HUES64 (cell line): ENCODE measurements around the gene JAG1. TPM values are rescaled to one million over a fixed set of nuclear protein-coding genes. Genes with fewer than 3 reads are reported as not detected.

Experiments used
- H3K27ac ChIP-seq: 2 replicates; pipeline ENCODE4 v1.7.0; 2013; ENCODE audit warnings: low read depth, low read length, inconsistent platforms
- H3K27me3 ChIP-seq: 2 replicates; pipeline ENCODE4 v1.6.1; 2013; ENCODE audit warnings: mild to moderate bottlenecking, low read length; ENCODE audit not compliant: insufficient read depth
- H3K36me3 ChIP-seq: 2 replicates; pipeline ENCODE4 v1.6.1; 2013; ENCODE audit warnings: mild to moderate bottlenecking, low read length; ENCODE audit not compliant: insufficient read depth
- H3K4me1 ChIP-seq: 2 replicates; pipeline ENCODE4 v1.6.1; 2013; ENCODE audit warnings: mild to moderate bottlenecking, low read length, moderate library complexity; ENCODE audit not compliant: insufficient read depth
- H3K4me3 ChIP-seq: 2 replicates; pipeline ENCODE4 v1.5.1; 2013; ENCODE audit warnings: mild to moderate bottlenecking, low read length, moderate library complexity
- H3K9ac ChIP-seq: 2 replicates; pipeline ENCODE4 v1.6.1; 2013; ENCODE audit warnings: mild to moderate bottlenecking, low read depth, low read length
- H3K9me3 ChIP-seq: 2 replicates; pipeline ENCODE4 v1.6.1; 2013; ENCODE audit warnings: low read depth, low read length; ENCODE audit not compliant: insufficient read depth
- whole genome bisulfite sequencing: fragments of 150-250, 120-280 bp; methylation state at CpG from one replicate; pipeline ENCODE4 v1.1.7; 2013; ENCODE audit warnings: missing lambda C conversion rate; 5-methylcytosine and 5-hydroxymethylcytosine counted together
- polyA plus RNA-seq, 2 experiments: library from polyadenylated mRNA; stranded (reverse); fragments of 50-300 nt; gene quantifications; one replicate each; pipeline ENCODE4 v1.2.3, GENCODE V29; 2013

The JAG1 gene
- 21.8 TPM for polyA plus RNA-seq (2013, experiment 1 of 2)
- 23.0 TPM for polyA plus RNA-seq (2013, experiment 2 of 2)

- Histone ChIP-seq H3K9ac (peak within 1 kb of the TSS; percentile 85), H3K4me1 (peaks cover 30% of the 10 kb centered on the region), H3K27ac (peak within 1 kb of the TSS; percentile 95), H3K4me3 (peak within 1 kb of the TSS; percentile 87), H3K9me3 (no peaks in the 10 kb centered on the region), H3K36me3 (peaks cover 8% of the 10 kb centered on the region; the same call in 1 of the 2 replicates), H3K27me3 (peaks cover 11% of the 10 kb centered on the region; the same call in 1 of the 2 replicates)
- WGBS: under 1% methylated on average over 83 of the region's 84 CpGs
Observed at GRCh38 chr20:10673842-10674683, at the start of gene JAG1. Gene JAG1, minus strand, starts transcription at chr20:10673999. Its CDS starts 469 bp downstream, at chr20:10673530.

DNA sequence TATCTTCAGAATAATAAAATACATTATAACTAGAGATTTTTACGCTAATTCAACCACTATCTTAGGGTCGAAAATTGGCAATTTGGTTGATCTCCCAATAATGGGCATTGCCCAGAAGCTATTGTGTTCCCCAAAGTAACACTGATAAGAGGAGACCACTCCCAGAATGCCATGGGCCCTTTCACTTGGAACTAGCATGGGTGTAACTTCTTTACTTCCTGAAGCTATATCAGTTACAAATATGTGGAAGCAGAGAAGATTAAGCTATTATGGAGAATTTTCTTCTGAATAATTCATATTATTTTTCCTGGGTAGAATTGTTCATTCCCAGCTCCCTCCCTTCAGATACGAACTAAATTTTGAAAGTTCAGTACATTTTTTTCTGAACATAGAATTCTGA lies 48.2 kb upstream of the JAG1 start:
- peaks cover 22% of the 10 kb centered on the region for H3K4me1 ChIP-seq
- H3K36me3 ChIP-seq: no peaks in the 10 kb centered on the region
- 95% methylated on average over 3 of the region's 3 CpGs for WGBS
- no peak overlapping the region for H3K4me3 ChIP-seq
- no peaks in the 10 kb centered on the region for H3K9me3 ChIP-seq
- no peak overlapping the region for H3K9ac ChIP-seq
- H3K27ac ChIP-seq: no peak overlapping the region
- no peaks in the 10 kb centered on the region for H3K27me3 ChIP-seq

DNA sequence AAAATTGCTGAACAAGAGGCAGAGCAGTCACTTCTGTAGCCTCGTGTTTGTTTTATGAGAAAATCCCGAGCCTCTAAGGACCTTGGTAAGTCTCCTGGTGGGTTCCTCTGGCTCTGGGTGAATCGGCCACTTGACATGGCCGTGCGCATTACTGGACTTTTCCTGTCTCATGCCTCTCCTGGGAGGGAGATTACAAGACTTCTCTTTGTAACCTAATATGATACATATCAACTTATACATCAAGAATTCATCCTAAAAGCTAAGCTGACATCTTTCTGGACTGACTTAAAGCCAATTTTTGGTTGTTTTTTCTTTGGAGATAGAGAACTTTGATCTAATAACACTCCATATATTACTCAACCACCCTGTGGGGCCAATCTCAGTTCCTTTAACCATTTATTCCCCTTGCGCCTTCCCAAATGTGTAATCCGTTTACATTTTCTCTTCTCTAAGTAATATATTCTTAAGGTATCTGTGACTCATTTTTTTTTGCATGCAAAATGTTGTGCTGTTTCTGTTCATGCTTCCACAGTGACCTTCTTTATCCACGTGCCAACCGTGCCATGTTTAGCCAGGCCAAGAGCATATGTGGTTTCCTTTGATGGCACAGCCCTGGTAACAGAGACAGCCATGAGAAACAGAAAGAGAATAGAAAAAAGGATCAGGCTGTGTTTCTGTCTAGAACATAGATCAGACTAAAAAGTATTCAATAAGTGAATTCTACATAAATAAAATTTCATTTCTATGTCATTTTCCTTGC lies 47.5 kb upstream of the JAG1 start:
- H3K9me3 ChIP-seq: no peaks in the 10 kb centered on the region
- no peaks in the 10 kb centered on the region for H3K36me3 ChIP-seq
- H3K27ac ChIP-seq: no peak overlapping the region
- H3K4me3 ChIP-seq: no peak overlapping the region
- 94% methylated on average over 8 of the region's 9 CpGs for WGBS
- no peaks in the 10 kb centered on the region for H3K27me3 ChIP-seq
- H3K4me1 ChIP-seq: peaks cover 28% of the 10 kb centered on the region
- no peak overlapping the region for H3K9ac ChIP-seq

DNA sequence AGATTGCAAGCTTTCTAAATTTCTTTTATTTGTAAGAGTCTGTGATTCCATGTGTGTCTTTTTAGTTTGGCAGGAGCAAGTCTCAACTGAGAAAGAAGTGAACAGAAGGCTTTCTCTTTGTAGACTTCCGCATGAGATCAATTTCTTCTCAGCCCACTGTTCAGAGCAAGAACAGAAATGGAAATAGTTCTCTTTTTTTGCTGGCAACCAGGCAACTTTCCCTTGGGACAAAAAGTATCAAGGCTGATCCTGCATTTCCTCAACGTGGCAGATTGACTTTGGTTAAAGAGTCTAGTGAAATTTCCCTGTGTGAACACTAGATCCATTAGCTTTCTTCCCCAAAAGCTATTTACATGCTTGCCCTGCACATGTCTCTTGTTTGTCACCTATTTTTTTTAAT lies 46.8 kb upstream of the JAG1 start:
- Histone ChIP-seq H3K27me3 (no peaks in the 10 kb centered on the region), H3K27ac (no peak overlapping the region), H3K4me1 (peaks cover 33% of the 10 kb centered on the region), H3K9me3 (no peaks in the 10 kb centered on the region), H3K9ac (no peak overlapping the region), H3K36me3 (no peaks in the 10 kb centered on the region), H3K4me3 (no peak overlapping the region)
- 87% methylated on average over 2 of the region's 2 CpGs for WGBS

GRCh38 chr20:10719740-10720385 lies 46.1 kb upstream of the JAG1 start:
- H3K36me3 ChIP-seq: no peaks in the 10 kb centered on the region
- no peak overlapping the region for H3K4me3 ChIP-seq
- WGBS: 93% methylated on average over 2 of the region's 2 CpGs
- no peaks in the 10 kb centered on the region for H3K9me3 ChIP-seq
- H3K9ac ChIP-seq: no peak overlapping the region
- no peak overlapping the region for H3K27ac ChIP-seq
- no peaks in the 10 kb centered on the region for H3K27me3 ChIP-seq
- peaks cover 37% of the 10 kb centered on the region for H3K4me1 ChIP-seq

DNA sequence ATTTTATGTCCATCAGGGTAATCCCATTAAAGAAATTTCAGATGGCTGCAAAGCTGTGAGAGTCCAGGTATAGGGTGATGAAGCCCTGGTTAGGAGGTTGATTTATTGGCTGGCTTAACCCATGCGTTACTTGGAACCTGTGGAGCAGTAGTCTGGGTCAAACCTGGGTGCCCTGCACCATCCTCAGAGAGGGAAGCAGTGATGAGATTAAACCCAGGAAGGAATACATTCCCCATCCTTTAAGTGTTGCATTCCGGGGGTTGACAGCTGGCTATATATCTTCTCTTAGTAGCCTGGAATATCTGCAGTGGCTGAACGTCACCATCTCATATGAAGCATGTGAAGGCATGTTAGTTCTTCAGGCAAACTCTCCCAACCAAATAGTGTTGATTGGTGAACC lies 44.9 kb upstream of the JAG1 start:
- no peaks in the 10 kb centered on the region for H3K27me3 ChIP-seq
- no peak overlapping the region for H3K27ac ChIP-seq
- no peak overlapping the region for H3K9ac ChIP-seq
- H3K4me1 ChIP-seq: peaks cover 44% of the 10 kb centered on the region
- no peak overlapping the region for H3K4me3 ChIP-seq
- no peaks in the 10 kb centered on the region for H3K36me3 ChIP-seq
- H3K9me3 ChIP-seq: no peaks in the 10 kb centered on the region
- 89% methylated on average over 3 of the region's 3 CpGs for WGBS

DNA sequence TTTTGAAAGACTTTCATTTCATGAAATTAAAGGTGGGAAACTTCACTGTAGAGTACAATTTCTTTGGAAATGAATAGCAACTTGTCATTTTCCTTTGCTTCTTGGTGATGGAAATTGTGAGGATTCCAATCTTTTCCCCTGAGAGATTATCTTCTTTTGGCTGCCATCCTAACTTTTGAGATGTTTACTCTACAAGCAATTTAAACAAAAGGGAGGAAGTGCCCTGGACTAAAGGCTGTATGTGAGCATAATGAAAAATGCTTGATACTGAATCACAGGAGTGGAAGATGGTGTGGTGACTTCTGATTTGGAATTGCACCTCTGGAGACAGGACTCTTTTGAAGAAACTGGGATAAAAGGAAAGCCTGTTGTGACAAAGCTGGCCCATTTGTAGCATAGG lies 43.1 kb upstream of the JAG1 start:
- peaks cover 44% of the 10 kb centered on the region for H3K4me1 ChIP-seq
- peak overlapping the region; percentile 17; the same call in 1 of the 2 replicates for H3K27ac ChIP-seq
- H3K9ac ChIP-seq: no peak overlapping the region
- H3K9me3 ChIP-seq: no peaks in the 10 kb centered on the region
- no peak overlapping the region for H3K4me3 ChIP-seq
- H3K36me3 ChIP-seq: no peaks in the 10 kb centered on the region
- H3K27me3 ChIP-seq: no peaks in the 10 kb centered on the region

DNA sequence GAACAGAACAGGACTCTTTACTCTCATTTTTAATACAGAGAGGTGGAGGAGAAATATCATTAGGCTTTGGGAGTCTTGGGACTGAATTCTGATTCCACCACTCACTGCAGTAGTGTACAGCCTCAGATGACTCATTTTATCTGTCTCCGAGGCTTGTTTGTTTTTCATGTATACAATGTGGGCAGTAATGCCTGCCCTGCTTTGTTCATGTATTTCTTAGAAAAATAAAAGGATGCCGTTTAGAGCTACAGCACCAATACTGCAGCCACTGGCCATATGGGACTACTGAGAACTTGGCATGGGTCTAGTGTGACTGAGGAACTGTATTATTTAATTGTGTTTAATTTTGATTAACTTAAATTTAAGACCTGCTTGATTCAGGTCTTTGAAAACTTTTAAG lies 41.2 kb upstream of the JAG1 start:
- Histone ChIP-seq H3K27ac (no peak overlapping the region), H3K9ac (no peak overlapping the region), H3K4me1 (peaks cover 40% of the 10 kb centered on the region), H3K9me3 (no peaks in the 10 kb centered on the region), H3K36me3 (no peaks in the 10 kb centered on the region), H3K27me3 (no peaks in the 10 kb centered on the region), H3K4me3 (no peak overlapping the region)
- WGBS: 85% methylated on average over 2 of the region's 2 CpGs

GRCh38 chr20:10714236-10714975 lies 40.6 kb upstream of the JAG1 start:
- Histone ChIP-seq H3K4me3 (no peak overlapping the region), H3K27ac (no peak overlapping the region), H3K9me3 (no peaks in the 10 kb centered on the region), H3K27me3 (no peaks in the 10 kb centered on the region), H3K4me1 (peaks cover 34% of the 10 kb centered on the region), H3K9ac (no peak overlapping the region), H3K36me3 (no peaks in the 10 kb centered on the region)

- 90% methylated on average over 2 of the region's 2 CpGs for WGBS
- no peak overlapping the region for H3K27ac ChIP-seq
- H3K27me3 ChIP-seq: no peaks in the 10 kb centered on the region
- no peak overlapping the region for H3K9ac ChIP-seq
- H3K36me3 ChIP-seq: no peaks in the 10 kb centered on the region
- no peak overlapping the region for H3K4me3 ChIP-seq
- H3K4me1 ChIP-seq: peaks cover 28% of the 10 kb centered on the region
- no peaks in the 10 kb centered on the region for H3K9me3 ChIP-seq
Observed at GRCh38 chr20:10713161-10713560, 39.4 kb upstream of the JAG1 start.
